ENCODE data around the gene INHBC.

DNA sequence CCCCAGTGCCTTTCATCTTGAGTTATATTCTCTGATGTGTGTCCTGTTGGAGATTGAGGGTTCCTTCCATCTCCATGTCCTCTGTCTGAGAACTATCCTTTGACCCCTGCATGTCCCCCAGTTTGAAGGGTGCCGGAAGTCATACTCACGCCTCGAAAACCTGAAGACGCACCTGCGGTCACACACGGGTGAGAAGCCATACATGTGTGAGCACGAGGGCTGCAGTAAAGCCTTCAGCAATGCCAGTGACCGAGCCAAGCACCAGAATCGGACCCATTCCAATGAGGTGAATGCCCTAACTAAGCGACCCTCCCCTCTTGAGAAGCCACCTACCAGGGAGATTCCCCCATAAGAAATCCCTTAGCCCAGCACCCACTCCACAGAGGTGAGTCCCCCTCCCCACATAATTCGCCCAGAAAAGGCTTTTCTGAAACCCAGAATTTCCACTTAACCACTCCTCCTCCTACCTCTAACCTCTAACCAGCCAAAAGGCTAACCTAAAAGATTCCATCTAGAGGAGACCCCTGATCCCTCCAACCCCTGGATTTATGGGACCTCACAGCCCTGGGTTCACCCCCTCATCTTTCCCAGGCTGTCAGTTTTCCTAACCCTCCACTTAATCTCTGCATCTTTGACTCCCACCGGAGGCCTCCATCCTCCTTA is 32.8 kb downstream of the INHBC start:
- TF ChIP-seq POLR2A (IDR thresholded peaks at IDR 0.05): no peak
- TF ChIP-seq, protein P1, sequence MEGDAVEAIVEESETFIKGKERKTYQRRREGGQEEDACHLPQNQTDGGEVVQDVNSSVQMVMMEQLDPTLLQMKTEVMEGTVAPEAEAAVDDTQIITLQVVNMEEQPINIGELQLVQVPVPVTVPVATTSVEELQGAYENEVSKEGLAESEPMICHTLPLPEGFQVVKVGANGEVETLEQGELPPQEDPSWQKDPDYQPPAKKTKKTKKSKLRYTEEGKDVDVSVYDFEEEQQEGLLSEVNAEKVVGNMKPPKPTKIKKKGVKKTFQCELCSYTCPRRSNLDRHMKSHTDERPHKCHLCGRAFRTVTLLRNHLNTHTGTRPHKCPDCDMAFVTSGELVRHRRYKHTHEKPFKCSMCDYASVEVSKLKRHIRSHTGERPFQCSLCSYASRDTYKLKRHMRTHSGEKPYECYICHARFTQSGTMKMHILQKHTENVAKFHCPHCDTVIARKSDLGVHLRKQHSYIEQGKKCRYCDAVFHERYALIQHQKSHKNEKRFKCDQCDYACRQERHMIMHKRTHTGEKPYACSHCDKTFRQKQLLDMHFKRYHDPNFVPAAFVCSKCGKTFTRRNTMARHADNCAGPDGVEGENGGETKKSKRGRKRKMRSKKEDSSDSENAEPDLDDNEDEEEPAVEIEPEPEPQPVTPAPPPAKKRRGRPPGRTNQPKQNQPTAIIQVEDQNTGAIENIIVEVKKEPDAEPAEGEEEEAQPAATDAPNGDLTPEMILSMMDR (IDR thresholded peaks at IDR 0.05): no peak

Data from breast epithelium (tissue), 3 donors.